Duodenal mucosa (tissue), 2 donors: ENCODE measurements around the gene SNX8.
"Not testable (repeated sequence)": the region's sequence is repeated elsewhere in the genome, so short reads cannot be mapped to it uniquely, and the experiment has no call there.

Experiments
- H3K27ac ChIP-seq: one replicate; pipeline ENCODE4 v1.7.0; 2013; ENCODE audit warnings: low read depth, low read length
- H3K27me3 ChIP-seq, 2 donors: one replicate each; pipeline ENCODE4 v1.7.0; 2013; ENCODE audit warnings: low read length in 2 of 2, control low read depth in 1 of 2; ENCODE audit not compliant: insufficient read depth in 2 of 2, control insufficient read depth in 1 of 2
- H3K36me3 ChIP-seq, 2 donors: one replicate each; pipeline ENCODE4 v1.7.0; 2013; ENCODE audit warnings: low read length in 2 of 2, control low read depth in 1 of 2; ENCODE audit not compliant: insufficient read depth in 2 of 2, control insufficient read depth in 1 of 2
- H3K4me1 ChIP-seq, 2 donors: one replicate each; pipeline ENCODE4 v1.7.0; 2013; ENCODE audit warnings: low read length in 2 of 2, control low read depth in 1 of 2; ENCODE audit not compliant: insufficient read depth in 2 of 2, control insufficient read depth in 1 of 2
- H3K4me3 ChIP-seq, 2 donors: one replicate each; pipeline ENCODE4 v1.7.0; 2013; ENCODE audit warnings: low read length in 2 of 2, low read depth in 1 of 2
- H3K9ac ChIP-seq, 2 donors: one replicate each; pipeline ENCODE4 v1.7.0; 2013; ENCODE audit warnings: low read length in 2 of 2, low read depth in 1 of 2
- H3K9me3 ChIP-seq, 2 donors: one replicate each; pipeline ENCODE4 v1.7.0; 2013; ENCODE audit warnings: low read length in 2 of 2, control low read depth in 1 of 2; ENCODE audit not compliant: control insufficient read depth in 1 of 2

Gene SNX8

GRCh38 chr7:2269089-2269990 lies 44.9 kb downstream of the SNX8 start:
- H3K4me1 ChIP-seq, H3K27ac ChIP-seq, H3K9ac ChIP-seq, H3K9me3 ChIP-seq, H3K4me3 ChIP-seq, H3K27me3 ChIP-seq: not testable (repeated sequence)
- H3K36me3 ChIP-seq: peaks cover 10 to 11% of the 10 kb centered on the region in 2 donors

GRCh38 chr7:2266911-2267310 lies 47.3 kb downstream of the SNX8 start:
- peaks cover 15 to 16% of the 10 kb centered on the region in 2 donors for H3K36me3 ChIP-seq
- H3K27ac ChIP-seq: no peak overlapping the region
- H3K4me1 ChIP-seq: no peaks in the 10 kb centered on the region
- H3K4me3 ChIP-seq: no peak overlapping the region
- no peaks in the 10 kb centered on the region for H3K9me3 ChIP-seq
- no peaks in the 10 kb centered on the region for H3K27me3 ChIP-seq
- no peak overlapping the region for H3K9ac ChIP-seq

GRCh38 chr7:2264158-2264557 lies 50.1 kb downstream of the SNX8 start:
- peaks cover 7 to 17% of the 10 kb centered on the region in 2 donors for H3K36me3 ChIP-seq

GRCh38 chr7:2263176-2263575 lies 51.1 kb downstream of the SNX8 start:
- no peak overlapping the region for H3K9ac ChIP-seq
- no peaks in the 10 kb centered on the region for H3K9me3 ChIP-seq
- H3K4me3 ChIP-seq: no peak overlapping the region
- H3K27ac ChIP-seq: no peak overlapping the region
- no peaks in the 10 kb centered on the region for H3K27me3 ChIP-seq
- H3K36me3 ChIP-seq: peaks cover 7 to 20% of the 10 kb centered on the region in 2 donors
- no peaks in the 10 kb centered on the region for H3K4me1 ChIP-seq

More at GRCh38 chr7:2264158-2264557, 50.1 kb downstream of the SNX8 start:
- H3K4me3 ChIP-seq: no peak overlapping the region
- no peak overlapping the region for H3K27ac ChIP-seq
- H3K27me3 ChIP-seq: no peaks in the 10 kb centered on the region
- no peaks in the 10 kb centered on the region for H3K9me3 ChIP-seq
- H3K4me1 ChIP-seq: no peaks in the 10 kb centered on the region
- H3K9ac ChIP-seq: no peak overlapping the region

- Histone ChIP-seq H3K9ac (peak overlapping the region in 1 of 2 donors; percentile 39), H3K4me1 (no peaks in the 10 kb centered on the region), H3K27me3 (no peaks in the 10 kb centered on the region), H3K9me3 (no peaks in the 10 kb centered on the region), H3K27ac (peak overlapping the region; percentile 20), H3K36me3 (peaks cover 7 to 23% of the 10 kb centered on the region in 2 donors), H3K4me3 (peak overlapping the region in 1 of 2 donors; percentile 22)
These were observed 52.6 kb downstream of the SNX8 start for GRCh38 chr7:2261611-2262010.

GRCh38 chr7:2260820-2261219 lies 53.4 kb downstream of the SNX8 start:
- no peaks in the 10 kb centered on the region for H3K4me1 ChIP-seq
- H3K9me3 ChIP-seq: no peaks in the 10 kb centered on the region
- no peaks in the 10 kb centered on the region for H3K27me3 ChIP-seq
- no peak overlapping the region for H3K27ac ChIP-seq
- peaks cover 7 to 31% of the 10 kb centered on the region in 2 donors for H3K36me3 ChIP-seq
- no peak overlapping the region for H3K4me3 ChIP-seq
- no peak overlapping the region for H3K9ac ChIP-seq

- no peaks in the 10 kb centered on the region for H3K27me3 ChIP-seq
- no peak overlapping the region for H3K4me3 ChIP-seq
- no peaks in the 10 kb centered on the region for H3K9me3 ChIP-seq
- H3K27ac ChIP-seq: no peak overlapping the region
- no peak overlapping the region for H3K9ac ChIP-seq
- peaks cover 15 to 37% of the 10 kb centered on the region in 2 donors for H3K36me3 ChIP-seq
- H3K4me1 ChIP-seq: no peaks in the 10 kb centered on the region
These were observed 54.8 kb downstream of the SNX8 start for GRCh38 chr7:2259480-2259879.

GRCh38 chr7:2258661-2259365 lies 55.4 kb downstream of the SNX8 start:
- no peak overlapping the region for H3K27ac ChIP-seq
- no peaks in the 10 kb centered on the region for H3K27me3 ChIP-seq
- H3K4me1 ChIP-seq: no peaks in the 10 kb centered on the region
- no peak overlapping the region for H3K4me3 ChIP-seq
- H3K9ac ChIP-seq: no peak overlapping the region
- H3K36me3 ChIP-seq: peaks cover 8 to 35% of the 10 kb centered on the region in 2 donors
- no peaks in the 10 kb centered on the region for H3K9me3 ChIP-seq

GRCh38 chr7:2257651-2258050 lies 56.6 kb downstream of the SNX8 start:
- no peaks in the 10 kb centered on the region for H3K27me3 ChIP-seq
- H3K4me1 ChIP-seq: no peaks in the 10 kb centered on the region
- H3K4me3 ChIP-seq: no peak overlapping the region
- H3K9me3 ChIP-seq: no peaks in the 10 kb centered on the region
- no peak overlapping the region for H3K9ac ChIP-seq
- no peak overlapping the region for H3K27ac ChIP-seq
- H3K36me3 ChIP-seq: peaks cover 8 to 37% of the 10 kb centered on the region in 2 donors

- H3K9ac ChIP-seq: no peak overlapping the region
- H3K4me1 ChIP-seq: no peaks in the 10 kb centered on the region
- peaks cover 8 to 37% of the 10 kb centered on the region in 2 donors for H3K36me3 ChIP-seq
- no peaks in the 10 kb centered on the region for H3K27me3 ChIP-seq
- H3K4me3 ChIP-seq: no peak overlapping the region
- no peaks in the 10 kb centered on the region for H3K9me3 ChIP-seq
- H3K27ac ChIP-seq: no peak overlapping the region
These were observed 57.1 kb downstream of the SNX8 start for GRCh38 chr7:2257046-2257551.
